Thyroid gland (tissue), 4 donors: ENCODE measurements around the gene RPUSD4. TPM values are rescaled to one million over a fixed set of nuclear protein-coding genes. Genes with fewer than 3 reads are reported as not detected.

ENCODE experiments used
- DNase-seq, 2 donors: peaks; one replicate each; pipeline ENCODE4 v3.0.0-alpha.2; 2019
- H3K27ac ChIP-seq, 3 donors: fragments of 200-600 bp; sonication (generic); 1 replicate in 2 of 3; 2 replicates in 1 of 3; pipeline ENCODE4 v1.5.1; 2016 to 2019; ENCODE audit warnings: mild to moderate bottlenecking in 1 of 3, moderate library complexity in 1 of 3
- H3K27me3 ChIP-seq: fragments of 200-600 bp; sonication (generic); one replicate; pipeline ENCODE4 v1.5.1; 2019
- H3K36me3 ChIP-seq, 2 donors: fragments of 200-600 bp; sonication (generic); one replicate each; pipeline ENCODE4 v1.5.1; 2016 to 2019
- H3K4me1 ChIP-seq, 2 donors: fragments of 200-600 bp; sonication (generic); one replicate each; pipeline ENCODE4 v1.5.1; 2017 to 2019
- H3K4me3 ChIP-seq, 3 donors: fragments of 200-600 bp; sonication (generic); replicated peaks in 1 of 3; 1 replicate in 2 of 3; 2 replicates in 1 of 3; pipeline ENCODE4 v1.5.1; 2016; ENCODE audit warnings: mild to moderate bottlenecking in 1 of 3
- H3K9me3 ChIP-seq: fragments of 200-600 bp; sonication (generic); one replicate; pipeline ENCODE4 v1.5.1; 2017
- POLR2A ChIP-seq, 2 donors: fragments of 450-650 bp; IDR thresholded peaks; one replicate each; pipeline ENCODE4 v1.6.1; 2017; ENCODE audit warnings: antibody characterized with exemption in 2 of 2, mild to moderate bottlenecking in 2 of 2, moderate library complexity in 1 of 2
- WGBS, 2 donors: methylation state at CpG; one replicate each; pipeline ENCODE4 v1.1.5; 2017; 5-methylcytosine and 5-hydroxymethylcytosine counted together
- intact Hi-C: fragments of 100-400 bp; cut with DNase I; formaldehyde crosslinking; loops from one replicate; pipeline ENCODE4 v1.15.1; 2023
- total RNA-seq, 4 donors: library from RNA; depleted of rRNA; stranded (reverse); fragments of >200 nt; gene quantifications; one replicate each; pipeline ENCODE4 v1.2.3, GENCODE V29; 2016
- TF ChIP-seq, protein P1 (sequence below), 6 experiments: fragments of 200-600 bp in 3 of 6; fragments of 450-650 bp in 3 of 6; sonication (generic) in 3 of 6; IDR thresholded peaks; one replicate each; pipeline ENCODE4 v1.5.1; 2016 to 2019; ENCODE audit warnings: antibody characterized with exemption in 6 of 6, mild to moderate bottlenecking in 2 of 6, inconsistent platforms in 1 of 6, moderate library complexity in 1 of 6

RPUSD4 gene
- total RNA-seq, 4 donors from 2014 or later, result 10.5 to 17.6 (median 14.6) TPM

DNA sequence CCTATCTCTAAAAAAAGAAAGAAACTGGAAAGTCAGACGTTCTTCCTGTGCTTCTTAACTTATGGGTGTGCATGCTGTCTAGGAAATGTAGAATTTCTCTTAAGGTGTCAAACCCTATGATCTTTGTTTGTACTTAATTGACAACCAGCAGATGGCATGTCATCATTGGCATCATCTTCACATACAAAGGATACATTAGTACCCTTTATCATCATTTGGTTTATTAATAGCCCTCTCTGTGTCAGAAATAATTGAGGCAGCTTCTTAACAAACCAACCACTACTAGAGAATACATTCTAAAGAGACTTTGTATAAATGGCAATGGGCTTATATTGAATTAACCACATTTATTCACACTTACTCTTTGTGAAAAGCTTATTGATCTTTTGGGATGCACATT is 43.4 kb upstream of the RPUSD4 start:
- Histone ChIP-seq H3K36me3 (peaks cover 3 to 15% of the 10 kb centered on the region in 2 donors), H3K9me3 (no peaks in the 10 kb centered on the region), H3K27me3 (no peaks in the 10 kb centered on the region), H3K4me1 (no peaks in the 10 kb centered on the region), H3K4me3 (no peak overlapping the region), H3K27ac (no peak overlapping the region)
- intact Hi-C loops, result no loop called here
- DNase-seq, result no peak
- 68 to 75% methylated on average over 1 of the region's 1 CpG for WGBS, 2 donors
- TF ChIP-seq, protein P1, sequence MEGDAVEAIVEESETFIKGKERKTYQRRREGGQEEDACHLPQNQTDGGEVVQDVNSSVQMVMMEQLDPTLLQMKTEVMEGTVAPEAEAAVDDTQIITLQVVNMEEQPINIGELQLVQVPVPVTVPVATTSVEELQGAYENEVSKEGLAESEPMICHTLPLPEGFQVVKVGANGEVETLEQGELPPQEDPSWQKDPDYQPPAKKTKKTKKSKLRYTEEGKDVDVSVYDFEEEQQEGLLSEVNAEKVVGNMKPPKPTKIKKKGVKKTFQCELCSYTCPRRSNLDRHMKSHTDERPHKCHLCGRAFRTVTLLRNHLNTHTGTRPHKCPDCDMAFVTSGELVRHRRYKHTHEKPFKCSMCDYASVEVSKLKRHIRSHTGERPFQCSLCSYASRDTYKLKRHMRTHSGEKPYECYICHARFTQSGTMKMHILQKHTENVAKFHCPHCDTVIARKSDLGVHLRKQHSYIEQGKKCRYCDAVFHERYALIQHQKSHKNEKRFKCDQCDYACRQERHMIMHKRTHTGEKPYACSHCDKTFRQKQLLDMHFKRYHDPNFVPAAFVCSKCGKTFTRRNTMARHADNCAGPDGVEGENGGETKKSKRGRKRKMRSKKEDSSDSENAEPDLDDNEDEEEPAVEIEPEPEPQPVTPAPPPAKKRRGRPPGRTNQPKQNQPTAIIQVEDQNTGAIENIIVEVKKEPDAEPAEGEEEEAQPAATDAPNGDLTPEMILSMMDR (IDR thresholded peaks at IDR 0.05), result no peak
- no peak for TF ChIP-seq POLR2A (IDR thresholded peaks at IDR 0.05)

DNA sequence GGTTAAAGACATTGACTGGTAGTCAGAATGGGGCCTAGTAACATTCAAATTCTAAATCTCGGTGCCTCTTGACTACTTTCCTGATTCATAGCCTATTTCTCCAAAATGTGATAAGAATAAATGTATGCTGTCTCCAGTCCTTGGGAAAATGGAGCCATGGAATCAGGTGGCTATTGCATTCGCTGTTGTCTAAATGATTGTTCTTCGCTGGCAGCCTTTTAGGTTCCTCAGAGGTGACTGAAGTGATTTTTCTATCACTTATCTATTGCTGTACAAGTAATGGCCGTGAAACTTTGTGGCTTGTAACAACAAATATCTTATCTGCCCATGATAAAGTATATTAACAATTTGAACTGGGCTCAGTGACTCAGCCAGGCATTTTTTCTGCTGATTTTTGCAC is 41.8 kb upstream of the RPUSD4 start:
- no peak overlapping the region for H3K27ac ChIP-seq
- H3K36me3 ChIP-seq, result peaks cover 3 to 15% of the 10 kb centered on the region in 2 donors
- no peaks in the 10 kb centered on the region for H3K9me3 ChIP-seq
- H3K4me3 ChIP-seq, result no peak overlapping the region
- H3K27me3 ChIP-seq, result no peaks in the 10 kb centered on the region
- intact Hi-C loops, result no loop called here
- TF ChIP-seq, protein P1 (IDR thresholded peaks at IDR 0.05), result no peak
- TF ChIP-seq POLR2A (IDR thresholded peaks at IDR 0.05), result no peak
- WGBS, 2 donors, result 84 to 94% methylated on average over 4 of the region's 4 CpGs
- no peaks in the 10 kb centered on the region for H3K4me1 ChIP-seq
- DNase-seq, result no peak

DNA sequence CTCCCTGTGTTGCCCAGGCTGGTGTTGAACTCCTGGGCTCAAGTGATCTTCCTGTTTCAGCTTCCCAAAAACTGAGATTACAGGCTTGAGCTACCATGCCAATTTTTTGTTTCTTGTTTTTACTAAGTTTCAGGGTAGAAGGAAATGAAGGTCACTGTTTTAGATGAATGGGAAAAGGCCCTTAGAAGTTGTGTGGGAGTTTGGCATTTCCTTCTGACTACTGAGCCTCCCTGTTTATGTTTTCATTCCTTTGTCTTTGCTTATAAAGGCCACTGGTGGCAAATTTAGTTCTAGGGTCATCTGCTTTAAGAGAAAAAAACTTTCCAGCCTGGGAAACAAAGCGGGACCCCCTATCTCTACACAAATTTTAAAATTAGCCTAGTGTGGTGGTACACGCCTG is 35.2 kb upstream of the RPUSD4 start:
- intact Hi-C loops, result no loop called here
- Histone ChIP-seq H3K4me3 (no peak overlapping the region), H3K27me3 (no peaks in the 10 kb centered on the region), H3K9me3 (no peaks in the 10 kb centered on the region), H3K27ac (no peak overlapping the region), H3K4me1 (no peaks in the 10 kb centered on the region), H3K36me3 (peaks cover 12 to 14% of the 10 kb centered on the region in 2 donors)
- no peak for DNase-seq
- no peak for TF ChIP-seq POLR2A (IDR thresholded peaks at IDR 0.05)
- TF ChIP-seq, protein P1 (IDR thresholded peaks at IDR 0.05), result no peak
- 79 to 90% methylated on average over 2 of the region's 2 CpGs for WGBS, 2 donors

DNA sequence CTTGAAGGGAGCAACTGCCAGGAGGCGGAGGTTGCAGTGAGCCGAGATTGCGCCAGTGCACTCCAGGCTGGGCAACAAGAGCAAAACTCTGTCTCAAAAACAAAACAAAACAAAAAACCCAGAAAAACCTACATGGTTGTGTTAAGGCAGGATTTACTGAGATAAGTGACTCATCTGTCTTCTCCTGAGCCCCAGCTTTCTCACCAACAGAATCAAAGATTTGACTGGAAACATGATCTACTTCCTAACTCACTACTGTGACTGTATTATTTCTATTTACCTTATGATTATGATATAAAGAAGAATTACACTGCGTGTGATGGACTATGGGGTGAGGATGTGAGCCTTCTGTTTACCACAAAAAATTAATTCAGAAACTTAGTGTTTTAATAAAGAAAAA is 21.9 kb upstream of the RPUSD4 start:
- no peak for DNase-seq
- TF ChIP-seq, protein P1 (IDR thresholded peaks at IDR 0.05), result no peak
- TF ChIP-seq POLR2A (IDR thresholded peaks at IDR 0.05), result no peak
- 97 to 98% methylated on average over 4 of the region's 4 CpGs for WGBS, 2 donors

DNA sequence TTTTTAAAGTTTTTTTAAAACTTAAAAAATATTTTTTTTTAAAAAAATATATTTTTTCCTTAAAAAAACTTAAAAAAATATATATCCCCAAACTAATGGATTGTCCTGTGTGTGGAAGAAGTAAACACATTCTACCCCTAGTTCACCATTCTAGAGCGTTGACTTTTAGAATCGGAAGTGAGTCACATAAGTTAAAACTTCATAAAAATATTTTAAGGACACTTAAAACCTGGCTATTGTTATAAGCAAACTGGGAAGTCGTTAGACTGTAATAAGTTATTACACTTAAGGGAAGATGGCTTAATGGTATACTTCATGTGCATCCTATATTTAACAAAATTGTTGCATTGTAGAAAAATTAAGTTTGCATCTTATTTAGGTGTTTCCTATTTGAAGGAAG is 21.2 kb upstream of the RPUSD4 start:
- no peaks in the 10 kb centered on the region for H3K9me3 ChIP-seq
- H3K4me1 ChIP-seq, result peaks cover 0 to 10% of the 10 kb centered on the region in 2 donors
- WGBS, 2 donors, result 88 to 92% methylated on average over 3 of the region's 3 CpGs
- intact Hi-C loops, result no loop called here
- H3K4me3 ChIP-seq, result no peak overlapping the region
- TF ChIP-seq POLR2A (IDR thresholded peaks at IDR 0.05), result no peak
- TF ChIP-seq, protein P1 (IDR thresholded peaks at IDR 0.05), result no peak
- H3K27ac ChIP-seq, result no peak overlapping the region
- H3K36me3 ChIP-seq, result peaks cover 0 to 3% of the 10 kb centered on the region in 2 donors
- DNase-seq, result no peak
- H3K27me3 ChIP-seq, result no peaks in the 10 kb centered on the region

More for the DNA sequence above, 21.9 kb upstream of the RPUSD4 start:
- Histone ChIP-seq H3K27me3 (no peaks in the 10 kb centered on the region), H3K4me1 (peaks cover 0 to 10% of the 10 kb centered on the region in 2 donors), H3K36me3 (peaks cover 0 to 7% of the 10 kb centered on the region in 2 donors), H3K27ac (no peak overlapping the region), H3K9me3 (no peaks in the 10 kb centered on the region), H3K4me3 (no peak overlapping the region)
- intact Hi-C loops, result no loop called here
